ENCODE data around the gene LVRN.

LVRN gene

GRCh38 chr5:115961381-115962238, 665 bp upstream of the LVRN start:
- no peak for FAIRE-seq

GRCh38 chr5:115962565-115963402, 509 bp downstream of the LVRN start:
- no peak for FAIRE-seq

GRCh38 chr5:115963566-115963965, 1.3 kb downstream of the LVRN start:
- no peak for FAIRE-seq

- no peak for FAIRE-seq
Observed at GRCh38 chr5:115968770-115969169, 6.5 kb downstream of the LVRN start.

- no peak for FAIRE-seq
Observed at GRCh38 chr5:115977096-115977495, 14.8 kb downstream of the LVRN start.

- FAIRE-seq, result no peak
Observed at GRCh38 chr5:115977988-115978387, 15.7 kb downstream of the LVRN start.

GRCh38 chr5:115978779-115979178, 16.5 kb downstream of the LVRN start:
- no peak for FAIRE-seq

GRCh38 chr5:115979201-115980041, 17.1 kb downstream of the LVRN start:
- FAIRE-seq, result no peak

- no peak for FAIRE-seq
Observed at GRCh38 chr5:115983519-115983918, 21.2 kb downstream of the LVRN start.

GRCh38 chr5:115985802-115986757, 23.8 kb downstream of the LVRN start:
- no peak for FAIRE-seq

- FAIRE-seq, result no peak
Observed at GRCh38 chr5:115988002-115988401, 25.7 kb downstream of the LVRN start.

GRCh38 chr5:115992848-115993350, 30.6 kb downstream of the LVRN start:
- no peak for FAIRE-seq

- FAIRE-seq, result no peak
Observed at GRCh38 chr5:115995351-115995750, 33.1 kb downstream of the LVRN start.

GRCh38 chr5:116002116-116002906, 40.0 kb downstream of the LVRN start:
- no peak for FAIRE-seq

GRCh38 chr5:116004248-116004647, 42.0 kb downstream of the LVRN start:
- FAIRE-seq, result no peak

GRCh38 chr5:116009806-116010205, 47.5 kb downstream of the LVRN start:
- FAIRE-seq, result no peak

GRCh38 chr5:116011046-116011445, 48.8 kb downstream of the LVRN start:
- FAIRE-seq, result no peak

- FAIRE-seq, result no peak
Observed at GRCh38 chr5:116013207-116013785, 51.0 kb downstream of the LVRN start.

- FAIRE-seq, result no peak
Observed at GRCh38 chr5:116013936-116014335, 51.7 kb downstream of the LVRN start.

- no peak for FAIRE-seq
Observed at GRCh38 chr5:116023619-116024018, 61.3 kb downstream of the LVRN start.

Measured in G401.6 (cell line).